AG08396 (cell line): Measurements from ENCODE around the gene BARHL1.
"Not testable (repeated sequence)": the region's sequence is repeated elsewhere in the genome, so short reads cannot be mapped to it uniquely, and the experiment has no call there.

Source experiments
- DNase-seq: peaks from one replicate; pipeline ENCODE4 v3.0.0; 2012; ENCODE audit warnings: low spot score, mixed read lengths

Gene BARHL1

GRCh38 chr9:132556714-132557113 is 25.7 kb upstream of the BARHL1 start:
- DNase-seq, result no peak

GRCh38 chr9:132557159-132557558 is 25.2 kb upstream of the BARHL1 start:
- no peak for DNase-seq

- no peak for DNase-seq
Observed at GRCh38 chr9:132559711-132560110, 22.7 kb upstream of the BARHL1 start.

- DNase-seq, result no peak
Observed at GRCh38 chr9:132560616-132561202, 21.7 kb upstream of the BARHL1 start.

- DNase-seq, result no peak
Observed at GRCh38 chr9:132562306-132562573, 20.2 kb upstream of the BARHL1 start.

- no peak for DNase-seq
Observed at GRCh38 chr9:132564526-132564925, 17.9 kb upstream of the BARHL1 start.

GRCh38 chr9:132568787-132569186 is 13.6 kb upstream of the BARHL1 start:
- not testable (repeated sequence) for DNase-seq

GRCh38 chr9:132571806-132572600 is 10.4 kb upstream of the BARHL1 start:
- DNase-seq, result no peak

GRCh38 chr9:132572921-132573320 is 9.5 kb upstream of the BARHL1 start:
- DNase-seq, result no peak

- peak; percentile 90 for DNase-seq
Observed at GRCh38 chr9:132575005-132575609, 7.3 kb upstream of the BARHL1 start.

- no peak for DNase-seq
Observed at GRCh38 chr9:132575811-132576210, 6.6 kb upstream of the BARHL1 start.

GRCh38 chr9:132577119-132577518 is 5.3 kb upstream of the BARHL1 start:
- no peak for DNase-seq

GRCh38 chr9:132578367-132578932 is 4.0 kb upstream of the BARHL1 start:
- DNase-seq, result no peak

GRCh38 chr9:132579427-132579798 is 3.0 kb upstream of the BARHL1 start:
- no peak for DNase-seq

GRCh38 chr9:132582786-132583583 is 579 bp downstream of the BARHL1 start:
- DNase-seq, result no peak

- DNase-seq, result no peak
Observed at GRCh38 chr9:132583584-132584304, 1.3 kb downstream of the BARHL1 start.

GRCh38 chr9:132584601-132585560 is 2.5 kb downstream of the BARHL1 start:
- no peak for DNase-seq

GRCh38 chr9:132585954-132586829 is 3.8 kb downstream of the BARHL1 start:
- DNase-seq, result no peak

- DNase-seq, result no peak
Observed at GRCh38 chr9:132586830-132587591, 4.6 kb downstream of the BARHL1 start.
